Stimulated activated naive CD4-positive, alpha-beta T cell (primary cell): ENCODE results near the gene COL4A2.
"Not testable (repeated sequence)": the region's sequence is repeated elsewhere in the genome, so short reads cannot be mapped to it uniquely, and the experiment has no call there.

ENCODE experiments used
- DNase-seq, 6 experiments: peaks; one replicate each; lab custom pipeline; 2025; lab: John Stamatoyannopoulos, UW

Gene COL4A2

DNA sequence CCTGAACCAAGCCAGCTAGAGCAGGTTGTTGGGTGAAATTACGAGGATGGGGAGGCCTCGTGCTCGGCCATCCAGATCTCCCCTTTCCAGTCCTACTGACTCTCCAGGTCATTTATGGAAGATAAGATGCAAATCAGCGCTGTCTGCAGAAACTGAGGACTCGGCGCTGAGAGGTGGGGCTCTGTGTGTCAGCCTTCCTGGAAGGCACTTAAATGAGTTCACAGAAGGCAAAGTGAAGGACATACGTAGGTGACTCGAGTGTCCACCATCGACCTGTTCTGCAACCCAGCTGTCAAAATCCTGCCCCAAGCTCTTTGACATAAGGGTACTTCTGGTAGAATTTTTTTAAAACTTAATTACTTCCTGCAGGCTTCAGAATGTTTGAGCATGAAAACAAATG, 168.0 kb downstream of the COL4A2 start:
- DNase-seq = no peak

DNA sequence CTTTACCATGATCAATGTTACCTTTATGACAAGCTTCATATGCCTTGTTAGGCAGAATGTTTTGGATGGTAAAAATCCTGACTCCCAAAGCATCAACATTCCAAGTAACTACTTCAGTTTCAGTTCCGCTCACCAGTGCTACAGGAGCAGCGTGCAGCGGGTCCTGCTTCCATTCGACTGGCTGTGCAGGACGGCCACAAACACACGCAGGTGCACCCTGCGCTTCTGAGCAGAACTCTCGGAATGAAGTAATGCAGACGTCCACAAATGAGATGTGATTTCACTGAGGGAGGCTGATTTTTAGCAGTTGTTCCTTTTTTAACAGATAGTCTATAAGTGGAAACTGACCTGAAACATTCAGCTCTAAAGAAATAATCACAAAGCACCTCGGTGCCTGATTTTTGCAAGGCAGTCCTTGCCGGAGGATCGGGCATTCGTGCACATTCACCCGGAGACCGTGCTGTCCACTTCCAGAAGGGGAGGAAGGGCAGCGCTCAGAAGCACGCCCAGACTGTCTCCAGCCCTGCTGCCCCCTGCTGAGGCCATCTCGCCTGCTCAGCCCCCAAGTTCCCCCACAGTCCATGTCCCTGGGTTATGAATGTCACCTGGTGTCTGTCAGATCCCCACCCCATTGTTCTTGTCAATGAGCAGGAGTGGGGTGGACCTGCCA, 168.6 kb downstream of the COL4A2 start:
- DNase-seq = no peak

DNA sequence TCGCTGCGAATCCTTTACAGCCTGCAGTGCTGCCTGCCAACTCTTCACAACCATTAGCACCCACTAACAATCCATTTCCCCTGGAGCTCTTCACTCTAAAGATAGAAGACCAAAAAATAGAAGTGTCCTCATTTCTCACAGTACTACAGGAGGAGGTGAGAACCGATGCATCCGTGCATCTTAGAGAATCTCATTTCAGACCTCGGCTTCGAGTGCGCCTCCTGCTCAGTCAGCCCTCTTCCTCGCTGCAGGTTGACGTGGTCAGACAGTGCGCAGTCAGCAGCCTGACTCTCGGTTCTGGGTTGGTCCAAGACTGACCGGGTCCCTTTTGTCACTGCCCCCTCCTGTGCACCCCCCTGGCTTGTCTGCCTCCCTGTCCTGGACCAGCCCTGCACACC, 169.1 kb downstream of the COL4A2 start:
- no peak for DNase-seq

DNA sequence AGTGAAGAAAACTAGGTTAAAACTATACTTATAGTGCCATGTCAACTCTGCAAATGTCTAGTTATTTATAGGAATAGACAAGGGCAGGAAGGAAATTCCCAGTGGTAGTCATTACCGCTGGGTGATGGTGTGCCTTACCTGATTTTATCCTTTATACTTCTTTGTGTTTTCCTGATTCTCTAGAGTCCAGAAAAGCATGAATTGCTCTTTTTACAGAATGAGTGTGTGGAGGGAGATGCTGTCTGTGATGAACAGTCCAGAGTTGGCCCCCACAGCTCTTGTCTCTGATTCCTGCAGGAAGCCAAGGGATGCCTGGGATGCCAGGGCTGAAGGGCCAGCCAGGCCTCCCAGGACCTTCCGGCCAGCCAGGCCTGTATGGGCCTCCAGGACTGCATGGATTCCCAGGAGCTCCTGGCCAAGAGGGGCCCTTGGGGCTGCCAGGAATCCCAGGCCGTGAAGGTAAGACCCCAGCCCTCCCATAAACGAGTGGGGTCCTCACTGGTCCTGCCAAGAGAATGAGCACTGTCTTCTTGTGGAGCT, 170.7 kb downstream of the COL4A2 start:
- DNase-seq = no peak

DNA sequence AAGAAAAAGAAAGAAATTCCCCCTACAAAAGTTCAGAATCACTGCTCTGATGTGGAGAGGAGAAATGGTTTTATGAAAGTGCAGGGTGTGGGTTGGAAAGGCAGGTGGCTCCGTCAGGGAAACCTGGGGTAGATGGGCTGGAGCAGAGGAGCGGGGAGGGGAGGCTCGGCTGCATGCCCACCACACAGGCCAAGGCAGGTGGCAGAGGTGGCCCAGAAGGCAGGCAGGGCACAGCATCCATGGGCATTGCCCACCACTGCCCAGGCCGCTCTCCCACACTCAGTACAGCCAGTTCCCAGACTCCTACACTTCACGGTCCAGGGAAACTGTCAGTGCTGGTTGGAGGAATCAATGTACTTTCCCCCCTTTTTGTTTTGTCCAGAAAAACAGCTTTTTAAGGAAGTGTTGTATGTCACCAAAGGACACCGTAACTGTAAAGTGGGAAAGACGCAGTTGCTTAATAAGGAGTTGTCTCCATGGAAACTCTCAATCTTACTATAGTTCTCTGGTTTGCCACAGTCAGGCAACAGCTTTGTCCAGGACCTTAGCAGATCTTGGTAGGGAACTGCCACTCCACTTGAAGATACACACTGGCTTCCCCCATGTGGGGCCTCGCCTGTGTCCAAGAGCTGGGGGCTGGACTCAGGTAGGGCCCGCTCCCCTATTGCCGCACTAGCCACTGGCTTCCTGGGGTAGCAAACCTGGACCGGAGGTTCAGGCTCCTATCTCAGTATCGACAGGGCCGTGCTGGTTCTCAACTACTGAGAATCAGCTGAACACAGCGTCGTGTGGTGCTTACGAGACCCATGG, 171.5 kb downstream of the COL4A2 start:
- no peak for DNase-seq

DNA sequence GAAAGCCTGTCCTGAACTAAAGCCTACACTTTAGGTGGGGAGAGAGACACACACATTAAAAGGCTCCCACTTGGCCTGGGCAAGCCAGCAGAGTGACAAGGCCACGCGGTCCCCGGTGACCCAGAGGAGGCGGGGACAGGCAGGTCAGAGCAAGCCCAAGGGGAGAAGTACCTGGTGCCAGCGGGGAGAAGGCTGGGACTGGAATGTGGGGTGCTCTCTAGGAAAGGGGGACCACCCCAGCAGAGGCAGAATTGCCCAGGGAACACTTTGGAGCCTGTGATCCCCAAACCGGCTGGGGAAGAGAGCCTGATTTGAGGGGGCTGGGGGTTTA, 172.1 kb downstream of the COL4A2 start:
- DNase-seq = no peak

DNA sequence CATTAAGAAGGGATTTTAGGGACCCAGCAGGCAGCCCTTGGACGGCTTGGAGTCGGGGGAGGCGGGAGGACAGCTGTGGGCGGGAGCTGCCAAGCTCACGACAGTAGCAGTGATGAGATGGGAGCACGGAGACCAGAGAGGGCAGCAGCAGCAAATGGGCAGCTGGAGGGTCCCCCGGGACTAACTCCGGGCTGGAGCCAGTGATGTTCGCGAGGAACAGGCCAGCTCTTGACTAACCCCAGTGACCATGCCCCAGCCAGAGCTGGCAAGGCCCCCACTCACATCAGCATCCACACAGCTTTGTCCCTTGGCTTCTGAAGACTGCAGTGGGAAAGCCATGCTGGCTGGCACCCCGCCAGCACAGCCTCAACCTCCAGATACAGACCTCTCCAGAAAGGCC, 172.6 kb downstream of the COL4A2 start:
- no peak for DNase-seq

DNA sequence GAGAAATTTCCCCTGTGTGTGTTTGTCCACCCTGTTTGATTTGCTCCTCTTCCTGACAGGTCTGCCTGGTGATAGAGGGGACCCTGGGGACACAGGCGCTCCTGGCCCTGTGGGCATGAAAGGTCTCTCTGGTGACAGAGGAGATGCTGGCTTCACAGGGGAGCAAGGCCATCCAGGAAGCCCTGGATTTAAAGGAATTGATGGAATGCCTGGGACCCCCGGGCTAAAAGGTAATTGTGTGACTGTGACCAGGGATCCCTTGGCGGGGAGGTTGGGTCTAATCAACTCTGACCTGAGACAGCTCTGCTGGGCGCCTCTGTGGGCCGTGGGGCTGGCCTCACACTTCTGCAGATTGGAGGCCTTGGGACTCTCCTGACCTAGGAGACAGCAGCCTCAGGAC, 173.1 kb downstream of the COL4A2 start:
- DNase-seq = no peak

DNA sequence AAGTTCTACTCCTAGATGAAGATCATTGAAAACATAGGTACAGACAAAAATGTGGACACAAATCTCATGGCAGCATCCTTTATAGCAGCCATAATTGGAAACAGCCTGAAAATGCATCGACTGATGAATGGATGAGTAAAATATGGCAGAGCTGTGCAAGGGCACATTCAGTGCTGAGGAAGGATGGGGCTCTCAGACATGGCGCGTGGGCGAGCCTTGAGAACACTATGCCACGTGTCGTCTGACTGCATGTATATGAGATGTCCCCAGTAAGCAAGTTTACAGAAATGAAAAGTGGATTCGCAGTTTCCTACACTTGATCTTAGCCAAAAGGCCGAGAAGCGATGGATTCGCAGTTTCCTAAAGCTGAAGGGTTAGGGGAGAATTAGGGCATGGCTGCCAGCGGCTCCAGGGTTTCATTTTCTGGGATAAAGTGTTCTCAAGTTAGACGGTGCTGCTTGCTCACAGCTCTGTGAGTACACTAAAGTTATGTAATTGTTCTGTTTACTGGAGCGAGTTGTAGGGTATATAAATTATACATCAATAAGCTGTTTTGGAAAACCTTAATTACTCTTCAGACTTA, 176.4 kb downstream of the COL4A2 start:
- DNase-seq = no peak

DNA sequence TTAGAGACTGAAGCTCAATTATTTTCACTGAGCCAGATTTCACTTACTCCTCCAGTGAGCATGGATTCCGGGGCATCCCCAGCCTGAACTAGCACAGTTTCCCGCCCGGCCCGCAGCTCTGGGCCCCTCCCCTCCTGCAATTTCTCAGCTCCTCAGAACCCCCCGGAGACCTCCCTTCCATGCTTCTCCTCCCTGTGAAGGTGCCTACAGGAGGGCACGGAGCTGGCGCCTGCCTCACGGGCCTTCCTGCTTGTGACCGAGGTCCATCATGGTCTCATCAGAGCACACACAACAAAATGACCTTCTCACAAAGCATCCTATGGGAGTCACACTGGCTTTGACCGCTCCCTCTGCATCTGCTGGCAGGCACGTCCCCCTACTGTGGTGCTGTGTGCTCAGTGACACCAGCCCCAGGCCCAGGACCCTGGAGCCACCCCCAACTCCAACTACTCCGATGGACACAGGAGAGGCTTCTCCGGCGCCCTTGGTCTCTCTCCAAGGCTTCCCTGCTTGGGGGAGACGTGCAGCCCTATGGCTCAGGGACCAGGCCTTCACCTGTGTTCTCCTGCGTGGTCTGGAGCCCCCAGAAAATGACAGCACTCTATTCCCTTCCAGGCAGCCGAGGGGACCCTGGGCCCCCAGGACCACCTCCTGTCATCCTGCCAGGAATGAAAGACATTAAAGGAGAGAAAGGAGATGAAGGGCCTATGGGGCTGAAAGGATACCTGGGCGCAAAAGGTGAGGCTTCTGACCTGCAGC, 177.4 kb downstream of the COL4A2 start:
- no peak for DNase-seq

DNA sequence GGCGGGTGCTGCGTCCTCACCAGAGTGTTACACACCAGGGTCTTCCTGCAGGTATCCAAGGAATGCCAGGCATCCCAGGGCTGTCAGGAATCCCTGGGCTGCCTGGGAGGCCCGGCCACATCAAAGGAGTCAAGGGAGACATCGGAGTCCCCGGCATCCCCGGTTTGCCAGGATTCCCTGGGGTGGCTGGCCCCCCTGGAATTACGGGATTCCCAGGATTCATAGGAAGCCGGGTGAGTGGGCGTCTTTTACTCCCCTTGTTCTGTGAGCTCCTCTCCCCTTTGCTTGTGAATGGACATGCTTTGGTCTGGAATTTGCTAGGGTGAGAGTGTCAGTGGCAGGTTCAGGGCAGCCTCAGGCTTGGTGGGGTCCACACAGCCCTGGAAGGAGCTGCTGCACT, 178.5 kb downstream of the COL4A2 start:
- DNase-seq = no peak

DNA sequence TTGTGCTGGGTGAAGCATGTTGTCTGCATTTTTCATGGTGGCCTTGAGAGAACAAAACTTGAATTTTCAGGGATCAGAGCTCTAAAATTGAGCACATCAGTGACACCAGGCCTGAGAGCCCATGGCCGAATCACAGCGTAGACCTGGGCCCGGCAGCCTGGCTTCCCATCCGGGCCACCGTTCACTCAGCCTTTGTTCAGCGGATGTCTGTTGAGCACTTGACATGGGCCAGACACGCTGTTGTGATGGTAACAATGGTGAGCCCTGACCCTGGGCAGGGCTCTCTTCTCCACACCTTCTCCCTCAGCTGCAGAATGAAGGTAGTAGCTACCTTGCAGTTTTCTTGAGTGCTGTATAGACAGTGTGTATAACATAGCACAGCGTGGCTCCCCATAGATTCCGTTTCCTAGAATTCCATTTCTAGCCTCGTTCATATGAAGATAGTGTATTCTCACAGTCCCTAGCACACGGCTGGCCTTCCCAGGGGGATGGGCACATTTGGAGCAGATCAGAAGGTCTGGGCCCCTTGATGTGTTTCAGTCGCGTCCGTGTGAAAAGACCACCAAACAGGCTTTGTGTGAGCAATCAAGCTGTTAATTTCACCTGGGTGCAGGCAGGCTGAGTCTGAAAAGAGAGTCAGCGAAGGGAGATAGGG, 179.1 kb downstream of the COL4A2 start:
- DNase-seq = no peak

DNA sequence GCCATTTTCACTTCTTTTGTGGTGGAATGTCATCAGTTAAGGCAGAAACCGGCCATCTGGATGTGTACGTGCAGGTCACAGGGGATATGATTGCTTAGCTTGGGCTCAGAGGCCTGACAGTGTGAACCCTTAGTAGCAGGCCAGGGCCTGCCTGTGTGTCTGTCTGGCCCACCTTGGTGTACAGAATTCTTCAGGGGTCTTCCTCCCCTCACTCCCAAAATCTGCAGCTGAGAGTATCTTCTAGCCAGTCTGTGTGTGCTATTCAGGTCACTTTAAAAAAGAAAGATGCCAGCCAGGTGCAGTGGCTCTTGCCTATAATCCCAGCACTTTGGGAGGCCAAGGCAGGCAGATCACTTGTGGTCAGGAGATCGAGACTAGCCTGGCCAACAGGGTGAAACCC, 179.8 kb downstream of the COL4A2 start:
- DNase-seq = not testable (repeated sequence)

DNA sequence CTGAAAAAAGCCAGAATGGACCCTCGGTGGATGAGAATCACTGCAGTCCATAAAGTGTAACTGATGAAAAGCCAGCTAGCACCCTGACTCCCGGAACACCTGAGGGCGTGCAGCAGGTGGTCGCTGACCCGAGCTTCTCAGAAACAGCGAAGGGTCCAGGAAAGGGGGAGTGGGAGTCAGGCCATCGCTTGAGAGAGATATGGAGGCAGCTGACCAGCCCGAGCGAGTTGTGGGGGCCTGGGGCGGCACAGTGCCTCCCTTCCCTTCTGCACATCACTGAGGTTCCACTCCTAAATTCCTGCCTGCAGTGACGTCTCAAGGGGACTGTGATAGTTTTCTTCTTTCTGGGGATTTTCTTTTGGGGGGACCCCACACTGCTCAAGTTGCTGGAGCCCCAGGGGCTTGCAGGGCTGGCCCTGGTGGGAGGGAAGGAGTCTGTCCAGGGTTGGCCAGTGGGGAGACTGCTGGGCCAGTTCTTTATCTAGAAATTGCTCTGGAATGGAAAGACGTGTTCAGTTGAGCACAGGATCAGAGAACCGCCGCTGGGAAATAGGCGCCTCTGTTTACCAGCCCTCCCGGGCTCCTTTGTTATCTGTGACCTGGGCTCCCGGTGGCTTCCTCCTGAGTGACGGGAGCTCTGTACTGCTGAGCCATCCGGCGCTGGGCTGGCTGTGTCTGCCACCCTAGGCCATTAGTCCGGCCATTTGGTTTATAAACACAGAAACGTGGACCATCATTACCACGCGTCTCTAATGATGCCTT, 183.1 kb downstream of the COL4A2 start:
- no peak for DNase-seq

DNA sequence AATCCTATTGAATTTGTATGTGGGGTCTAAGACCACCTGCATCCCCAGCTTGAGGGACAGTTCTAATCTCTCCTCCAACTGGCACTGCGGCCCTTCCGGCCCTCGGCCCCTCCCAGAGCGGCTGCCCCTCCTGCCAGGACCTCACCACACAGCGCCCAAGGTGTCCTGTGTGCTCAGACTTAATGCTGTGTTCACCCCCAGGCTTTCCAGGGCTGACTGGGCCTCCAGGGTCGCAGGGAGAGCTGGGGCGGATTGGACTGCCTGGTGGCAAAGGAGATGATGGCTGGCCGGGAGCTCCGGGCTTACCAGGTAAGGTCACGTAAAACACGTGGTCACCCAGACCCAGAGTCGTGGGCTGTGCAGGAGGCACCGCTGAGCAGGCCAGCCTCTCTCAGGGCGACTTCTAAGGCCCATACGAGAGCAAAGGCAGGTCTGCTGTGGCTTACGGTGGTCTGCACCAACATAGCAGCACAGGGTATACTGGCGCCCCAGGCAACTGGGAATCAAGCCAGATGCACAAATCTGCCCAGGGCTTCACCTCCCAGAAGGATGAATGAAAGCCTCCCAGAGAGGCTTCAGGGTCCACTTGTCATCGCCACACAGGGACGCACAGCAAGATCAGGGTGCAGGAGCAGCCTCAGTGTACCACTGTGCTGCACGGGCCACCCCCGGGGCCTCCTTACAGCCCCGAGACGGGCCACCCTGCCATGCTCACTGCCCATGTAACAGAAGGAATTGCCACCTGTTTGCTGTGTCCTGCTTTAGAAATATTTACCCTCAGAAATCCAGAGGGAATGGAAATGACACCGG, 185.0 kb downstream of the COL4A2 start:
- DNase-seq = no peak

DNA sequence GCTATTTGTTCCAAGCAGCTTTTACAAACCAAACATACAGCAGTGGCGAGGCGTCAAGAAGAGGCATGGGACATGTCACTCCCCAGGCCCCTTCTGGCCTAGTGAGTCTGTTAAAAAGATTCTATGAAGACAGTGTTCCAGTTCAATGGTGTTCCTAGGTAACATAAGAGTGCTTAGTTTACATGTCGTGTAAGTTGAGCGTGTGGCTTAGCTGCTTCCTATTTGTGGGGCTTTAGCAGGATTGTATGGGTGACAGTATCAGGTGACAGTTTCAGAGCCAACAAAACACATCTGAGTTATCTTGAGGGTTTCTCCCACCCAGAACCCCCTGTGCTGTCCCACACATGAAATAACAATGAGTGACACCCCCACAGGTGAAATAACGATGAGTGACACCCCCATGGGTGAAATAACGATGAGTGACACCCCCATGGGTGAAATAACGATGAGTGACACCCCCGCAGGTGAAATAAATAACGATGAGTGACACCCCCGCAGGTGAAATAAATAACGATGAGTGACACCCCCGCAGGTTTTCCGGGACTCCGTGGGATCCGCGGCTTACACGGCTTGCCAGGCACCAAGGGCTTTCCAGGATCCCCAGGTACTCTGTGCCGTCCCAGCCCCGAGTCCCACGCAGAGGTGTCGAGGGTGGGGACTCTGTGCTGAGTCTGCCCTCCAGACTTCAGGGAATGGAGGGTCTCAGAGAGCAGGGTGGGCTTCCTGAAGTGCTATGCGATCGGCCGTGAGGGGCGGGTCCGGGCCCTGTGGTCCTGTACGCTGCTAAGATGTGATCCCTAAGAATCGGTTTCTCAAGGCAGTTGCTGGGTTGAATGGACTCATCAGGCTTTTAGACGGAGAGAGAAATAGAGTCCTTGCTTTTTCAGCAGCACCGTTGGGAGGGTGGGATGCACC, 185.9 kb downstream of the COL4A2 start:
- DNase-seq = no peak

DNA sequence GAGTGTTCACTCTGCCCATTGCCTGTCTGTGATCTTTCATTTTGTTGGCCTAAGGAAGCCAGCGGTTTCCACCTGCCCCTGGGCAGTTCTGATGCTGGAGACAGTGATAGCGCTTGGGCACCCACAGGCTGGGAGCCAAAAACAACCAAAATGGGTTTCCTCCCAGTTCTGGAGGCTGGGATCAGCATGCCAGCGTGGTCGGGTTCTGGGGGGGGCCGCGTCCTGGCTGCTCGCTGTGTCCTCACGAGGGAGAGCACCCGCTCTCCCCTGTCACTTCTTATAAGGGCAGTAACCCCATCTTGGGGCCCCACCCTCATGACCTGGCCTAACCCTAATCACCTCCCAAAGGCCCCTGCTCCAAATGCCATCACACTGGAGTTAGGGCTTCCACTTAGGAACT, 186.5 kb downstream of the COL4A2 start:
- no peak for DNase-seq

DNA sequence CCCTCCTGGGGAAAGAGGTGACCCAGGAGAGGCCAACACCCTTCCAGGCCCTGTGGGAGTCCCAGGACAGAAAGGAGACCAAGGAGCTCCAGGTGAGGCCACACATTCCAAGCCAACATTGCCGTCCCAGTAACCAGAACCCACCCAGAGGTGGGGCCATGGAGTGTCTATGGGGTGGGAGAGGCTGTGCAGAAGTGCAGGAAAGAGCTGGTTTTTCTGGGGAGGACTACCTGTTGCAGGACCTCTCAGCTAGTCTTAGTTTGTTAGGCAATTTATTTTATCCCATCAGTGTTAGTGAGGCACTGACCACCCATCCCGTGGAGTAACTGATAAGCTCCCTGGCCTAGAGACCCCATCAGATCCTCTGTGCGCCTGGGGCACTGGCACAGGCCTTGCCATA, 188.3 kb downstream of the COL4A2 start:
- no peak for DNase-seq

DNA sequence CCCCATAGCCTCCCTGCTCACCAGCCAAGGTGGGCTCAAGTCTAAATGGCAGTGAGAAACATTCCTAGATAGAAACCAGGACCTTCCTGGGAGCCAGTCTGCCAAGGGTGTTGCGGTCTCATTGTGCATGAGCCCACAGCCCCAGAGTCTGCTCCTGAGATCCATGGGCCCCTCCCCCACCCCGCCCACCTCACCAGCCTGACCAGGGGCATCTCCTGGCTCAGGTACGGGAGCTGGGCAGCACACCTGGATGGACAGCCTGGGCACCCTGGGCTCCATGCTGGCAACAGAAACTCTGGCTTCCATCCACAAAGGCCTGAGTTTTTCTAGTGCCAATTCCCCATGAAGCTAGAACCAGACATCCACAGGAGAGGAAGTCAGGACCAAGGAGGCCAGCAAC, 188.8 kb downstream of the COL4A2 start:
- no peak for DNase-seq
